GM12878 (cell line): ENCODE results near the gene FKBP9. TPM values are rescaled to one million over a fixed set of nuclear protein-coding genes. Genes with fewer than 3 reads are reported as not detected.

Source experiments
- ATAC-seq: fragments of 200-7000 bp; cut with Tn5 transposase; 3 replicates; pipeline ENCODE4 v1.9.1; 2020; ENCODE audit warnings: mild to moderate bottlenecking, moderate library complexity
- BruUV-seq: library from RNA; stranded (reverse); fragments of 400-500 nt; replicated peaks from 2 replicates; lab custom pipeline; 2021; lab: Mats Ljungman, UMichigan
- CTCF ChIA-PET: fragments of 300-600 bp; sonication (Branson Sonifier 250); formaldehyde crosslinking; extraction: SDS; loops from one replicate; lab custom pipeline; 2021; ENCODE audit warnings: inconsistent platforms; lab: Yijun Ruan, JAX
- POLR2A ChIA-PET: fragments of 350-600 bp; formaldehyde crosslinking; extraction: SDS; loops from one replicate; lab custom pipeline; 2021; ENCODE audit warnings: inconsistent platforms; lab: Charles Lee
- RAD21 ChIA-PET: fragments of 300-600 bp; sonication (Branson Sonifier 250); formaldehyde crosslinking; loops from one replicate; lab custom pipeline; 2023; ENCODE audit warnings: antibody characterized with exemption; ENCODE audit not compliant: unreplicated experiment; lab: Charles Lee
- SMC1A ChIA-PET: fragments of 300-600 bp; sonication (Branson Sonifier 250); formaldehyde crosslinking; loops from one replicate; lab custom pipeline; 2023; ENCODE audit not compliant: unreplicated experiment, uncharacterized antibody; lab: Charles Lee
- DNase-seq: peaks from one replicate; pipeline ENCODE4 v3.0.0-alpha.2; 2011; ENCODE audit warnings: low read depth, low spot score
- FAIRE-seq: peaks from 3 replicates; lab custom pipeline; 2011; peaks lifted over from hg19 to GRCh38; lab: Jason Lieb, UNC
- H2AFZ ChIP-seq: 2 replicates; pipeline ENCODE4 v1.6.0; 2011; ENCODE audit warnings: low read depth, low read length, control low read depth; ENCODE audit not compliant: control insufficient read depth
- H3K27ac ChIP-seq: 2 replicates; pipeline ENCODE4 v1.5.1; 2011; ENCODE audit warnings: control low read depth; ENCODE audit not compliant: control insufficient read depth, insufficient read depth
- H3K27me3 ChIP-seq, 2 experiments: replicated peaks in 1 of 2; 2 replicates each; pipeline versions ENCODE4 v1.6.0 to v1.6.1; 2011; ENCODE audit warnings: low read length in 1 of 2; ENCODE audit not compliant: control insufficient read depth in 2 of 2, insufficient read depth in 2 of 2
- H3K36me3 ChIP-seq, 2 experiments: 2 replicates each; pipeline ENCODE4 v1.5.1; 2011; ENCODE audit warnings: low read length in 1 of 2; ENCODE audit not compliant: control insufficient read depth in 2 of 2, insufficient read depth in 2 of 2
- H3K4me1 ChIP-seq: 2 replicates; pipeline ENCODE4 v1.6.1; 2011; ENCODE audit warnings: mild to moderate bottlenecking, low read length, moderate library complexity, mixed read lengths; ENCODE audit not compliant: control insufficient read depth, insufficient read depth
- H3K4me2 ChIP-seq: 2 replicates; pipeline ENCODE4 v1.6.0; 2011; ENCODE audit warnings: control low read depth; ENCODE audit not compliant: control insufficient read depth, insufficient read depth
- H3K4me3 ChIP-seq: fragments of 200-600 bp; sonication (generic); 2 replicates; pipeline ENCODE4 v1.5.1; 2016
- H3K79me2 ChIP-seq: 2 replicates; pipeline ENCODE4 v1.6.0; 2011; ENCODE audit warnings: low read length; ENCODE audit not compliant: control insufficient read depth, insufficient read depth
- H3K9ac ChIP-seq: 2 replicates; pipeline ENCODE4 v1.8.0; 2011; ENCODE audit warnings: low read length, control low read depth, mixed read lengths; ENCODE audit not compliant: control insufficient read depth, insufficient read depth
- H3K9me3 ChIP-seq: replicated peaks from 3 replicates; pipeline ENCODE4 v1.5.1; 2011; ENCODE audit warnings: mild to moderate bottlenecking, low read length; ENCODE audit not compliant: control insufficient read depth, insufficient read depth
- H4K20me1 ChIP-seq: 2 replicates; pipeline ENCODE4 v1.6.0; 2011; ENCODE audit not compliant: control insufficient read depth, insufficient read depth
- MXI1 ChIP-seq: fragments of 150-350 bp; IDR thresholded peaks from 2 replicates; pipeline ENCODE4 v1.6.1; 2011; ENCODE audit warnings: low read depth, mild to moderate bottlenecking, inconsistent platforms, low read length, improper control_type of control experiment
- NFYB ChIP-seq: IDR thresholded peaks from 2 replicates; pipeline ENCODE4 v1.6.1; 2011; ENCODE audit warnings: low read depth, mild to moderate bottlenecking, low read length, improper control_type of control experiment, moderate library complexity; ENCODE audit not compliant: insufficient read depth
- PBX3 ChIP-seq: IDR thresholded peaks from 2 replicates; pipeline ENCODE4 v1.6.1; 2011; ENCODE audit warnings: mild to moderate bottlenecking, low read depth, low read length, moderate library complexity; ENCODE audit not compliant: insufficient replicate concordance
- SPI1 ChIP-seq: IDR thresholded peaks from 2 replicates; pipeline ENCODE4 v1.6.1; 2011; ENCODE audit warnings: low read depth, mild to moderate bottlenecking, low read length, moderate library complexity, borderline replicate concordance; ENCODE audit not compliant: insufficient read depth
- SUPT20H ChIP-seq: IDR thresholded peaks from 2 replicates; pipeline ENCODE4 v1.6.1; 2011; ENCODE audit warnings: low read depth, mild to moderate bottlenecking, low read length, moderate library complexity, borderline replicate concordance; ENCODE audit not compliant: control insufficient read depth
- WGBS: methylation state at CpG from one replicate; pipeline ENCODE4 v1.1.6; 2016; ENCODE audit warnings: low lambda C conversion rate; ENCODE audit not compliant: insufficient replicate concordance, insufficient coverage; ENCODE audit errors: missing lambda C conversion rate; 5-methylcytosine and 5-hydroxymethylcytosine counted together
- in situ Hi-C: fragments of 300-500 bp; cut with MboI; formaldehyde crosslinking; loops from 9 replicates; pipeline ENCODE4 v1.14.3; 2018; ENCODE audit warnings: mixed read lengths
- intact Hi-C: fragments of 100-400 bp; cut with micrococcal nuclease; formaldehyde crosslinking; loops from one replicate; pipeline ENCODE4 v1.14.2; 2022; ENCODE audit not compliant: unreplicated experiment
- polyA plus RNA-seq, 11 experiments: library from polyadenylated mRNA; depleted of rRNA in 4 of 11; unstranded in 6 of 11; stranded (reverse) in 5 of 11; fragments of >200 nt; fragmentation: Nextera tagmentation in 4 of 11; fragmentation: Illumina TruSeq in 1 of 11; extraction: Ambion mirVana in 4 of 11; extraction: Trizol in 1 of 11; gene quantifications; 1 replicate in 1 of 11; 2 replicates in 10 of 11; pipeline versions ENCODE4 v1.2.1 to v1.2.3, GENCODE V29; 2011 to 2016; ENCODE audit warnings: inconsistent platforms in 2 of 11, missing spikeins in 2 of 11, low read depth in 1 of 11
- total RNA-seq, 4 experiments: library from RNA; depleted of rRNA in 3 of 4; stranded (reverse); fragments of >200 nt in 3 of 4; fragmentation: Illumina TruSeq in 1 of 4; extraction: Trizol in 1 of 4; gene quantifications; 2 replicates each; pipeline versions ENCODE4 v1.2.1 to v1.2.3, GENCODE V29; 2013 to 2021
- TF ChIP-seq, protein P1 (sequence below): IDR thresholded peaks from 2 replicates; pipeline ENCODE4 v1.6.1; 2012; ENCODE audit warnings: improper control_type of control experiment, low read depth, low read length; ENCODE audit not compliant: insufficient replicate concordance

The FKBP9 gene
- total and polyA plus RNA-seq, 10 of the 15 experiments (the other 5 are each of a cell fraction or from before 2014, with no cell fraction given) = 0.04 to 6.6 (median 2.6) TPM

GRCh38 chr7:33038639-33039038, 81.4 kb downstream of the FKBP9 start:
- Histone ChIP-seq H2AFZ (no peak overlapping the region), H3K27ac (peak overlapping the region; percentile 71), H3K9ac (peak overlapping the region; percentile 73), H3K79me2 (peaks cover 88% of the 10 kb centered on the region), H3K9me3 (no peaks in the 10 kb centered on the region; the same call in 1 of the 3 replicates), H3K4me3 (peak overlapping the region; percentile 78), H3K27me3 (no peaks in the 10 kb centered on the region), H3K36me3 (peaks cover 0 to 10% of the 10 kb centered on the region in 2 experiments; a peak in 1 of 4 replicates), H3K4me2 (peak overlapping the region; percentile 73), H4K20me1 (0 out of 2 replicates have a peak, but pooled peaks cover 2% of the 10 kb centered on the region), H3K4me1 (no peaks in the 10 kb centered on the region)
- FAIRE-seq (no peak), DNase-seq (no peak), ATAC-seq (no peak)
- TF ChIP-seq SPI1 = no peak
- TF ChIP-seq, protein P1, sequence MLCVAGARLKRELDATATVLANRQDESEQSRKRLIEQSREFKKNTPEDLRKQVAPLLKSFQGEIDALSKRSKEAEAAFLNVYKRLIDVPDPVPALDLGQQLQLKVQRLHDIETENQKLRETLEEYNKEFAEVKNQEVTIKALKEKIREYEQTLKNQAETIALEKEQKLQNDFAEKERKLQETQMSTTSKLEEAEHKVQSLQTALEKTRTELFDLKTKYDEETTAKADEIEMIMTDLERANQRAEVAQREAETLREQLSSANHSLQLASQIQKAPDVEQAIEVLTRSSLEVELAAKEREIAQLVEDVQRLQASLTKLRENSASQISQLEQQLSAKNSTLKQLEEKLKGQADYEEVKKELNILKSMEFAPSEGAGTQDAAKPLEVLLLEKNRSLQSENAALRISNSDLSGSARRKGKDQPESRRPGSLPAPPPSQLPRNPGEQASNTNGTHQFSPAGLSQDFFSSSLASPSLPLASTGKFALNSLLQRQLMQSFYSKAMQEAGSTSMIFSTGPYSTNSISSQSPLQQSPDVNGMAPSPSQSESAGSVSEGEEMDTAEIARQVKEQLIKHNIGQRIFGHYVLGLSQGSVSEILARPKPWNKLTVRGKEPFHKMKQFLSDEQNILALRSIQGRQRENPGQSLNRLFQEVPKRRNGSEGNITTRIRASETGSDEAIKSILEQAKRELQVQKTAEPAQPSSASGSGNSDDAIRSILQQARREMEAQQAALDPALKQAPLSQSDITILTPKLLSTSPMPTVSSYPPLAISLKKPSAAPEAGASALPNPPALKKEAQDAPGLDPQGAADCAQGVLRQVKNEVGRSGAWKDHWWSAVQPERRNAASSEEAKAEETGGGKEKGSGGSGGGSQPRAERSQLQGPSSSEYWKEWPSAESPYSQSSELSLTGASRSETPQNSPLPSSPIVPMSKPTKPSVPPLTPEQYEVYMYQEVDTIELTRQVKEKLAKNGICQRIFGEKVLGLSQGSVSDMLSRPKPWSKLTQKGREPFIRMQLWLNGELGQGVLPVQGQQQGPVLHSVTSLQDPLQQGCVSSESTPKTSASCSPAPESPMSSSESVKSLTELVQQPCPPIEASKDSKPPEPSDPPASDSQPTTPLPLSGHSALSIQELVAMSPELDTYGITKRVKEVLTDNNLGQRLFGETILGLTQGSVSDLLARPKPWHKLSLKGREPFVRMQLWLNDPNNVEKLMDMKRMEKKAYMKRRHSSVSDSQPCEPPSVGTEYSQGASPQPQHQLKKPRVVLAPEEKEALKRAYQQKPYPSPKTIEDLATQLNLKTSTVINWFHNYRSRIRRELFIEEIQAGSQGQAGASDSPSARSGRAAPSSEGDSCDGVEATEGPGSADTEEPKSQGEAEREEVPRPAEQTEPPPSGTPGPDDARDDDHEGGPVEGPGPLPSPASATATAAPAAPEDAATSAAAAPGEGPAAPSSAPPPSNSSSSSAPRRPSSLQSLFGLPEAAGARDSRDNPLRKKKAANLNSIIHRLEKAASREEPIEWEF = no peak
- TF ChIP-seq PBX3 = no peak
- TF ChIP-seq NFYB = no peak
- no peak for TF ChIP-seq MXI1
- TF ChIP-seq SUPT20H = no peak
- 2% methylated on average over 2 of the region's 2 CpGs for WGBS
- in situ Hi-C loops = no loop called here
- ChIA-PET CTCF (interaction anchor here (1.0 to 4.9 kb wide), 5 partner anchors 14 to 193 kb away, joined by 3 to 33 read pairs (median 14); partner anchors contain the start of gene RP9), POLR2A (interaction anchor here (0.6 to 3.2 kb wide), 3 partner anchors 12 to 146 kb away, joined by 6 to 21 read pairs (median 6); partner anchors contain the start of gene KBTBD2), RAD21 (interaction anchor here (1.2 to 4.6 kb wide), 3 partner anchors 14 to 70 kb away, joined by 3 to 29 read pairs (median 14); partner anchors contain the start of gene RP9), SMC1A (interaction anchor here (0.8 to 3.2 kb wide), 5 partner anchors 9 to 23 kb away, joined by 3 to 31 read pairs (median 14); partner anchors contain the start of gene NT5C3A)
- no TSS peak for BruUV-seq
- intact Hi-C loops = loop anchor here (5.0 kb wide), 2 partner anchors 146 to 1016 kb away; partner anchors contain the start of gene KBTBD2
